ENCODE results near the gene CMTM8.

GRCh38 chr3:32323604-32324003 is 85.1 kb downstream of the CMTM8 start:
- no peak for TF ChIP-seq REST (IDR thresholded peaks at IDR 0.05; ENCODE audit: low read depth, low read length)
- no peak for TF ChIP-seq NFXL1 (IDR thresholded peaks at IDR 0.05; ENCODE audit: borderline replicate concordance)
- no peak for TF ChIP-seq SMARCA5 (IDR thresholded peaks at IDR 0.05)
- no peak for TF ChIP-seq JUNB (IDR thresholded peaks at IDR 0.05)
- no peak for TF ChIP-seq POLR2AphosphoS5 (IDR thresholded peaks at IDR 0.05; ENCODE audit: low read length)
- TF ChIP-seq NR2C2 (IDR thresholded peaks at IDR 0.05; ENCODE audit: borderline replicate concordance, control insufficient read depth, insufficient read length, low read depth), result no peak
- TF ChIP-seq ATF3 (IDR thresholded peaks at IDR 0.05; ENCODE audit: borderline replicate concordance, extremely low read depth, low read depth, low read length), result no peak
